Islet of Langerhans (tissue), 1 donor: ENCODE measurements around the gene RAB26.
"Not testable (repeated sequence)": the region's sequence is repeated elsewhere in the genome, so short reads cannot be mapped to it uniquely, and the experiment has no call there.

Experiments used
- FAIRE-seq: peaks from one replicate; lab custom pipeline; 2011; peaks lifted over from hg19 to GRCh38; lab: Jason Lieb, UNC

The RAB26 gene

DNA sequence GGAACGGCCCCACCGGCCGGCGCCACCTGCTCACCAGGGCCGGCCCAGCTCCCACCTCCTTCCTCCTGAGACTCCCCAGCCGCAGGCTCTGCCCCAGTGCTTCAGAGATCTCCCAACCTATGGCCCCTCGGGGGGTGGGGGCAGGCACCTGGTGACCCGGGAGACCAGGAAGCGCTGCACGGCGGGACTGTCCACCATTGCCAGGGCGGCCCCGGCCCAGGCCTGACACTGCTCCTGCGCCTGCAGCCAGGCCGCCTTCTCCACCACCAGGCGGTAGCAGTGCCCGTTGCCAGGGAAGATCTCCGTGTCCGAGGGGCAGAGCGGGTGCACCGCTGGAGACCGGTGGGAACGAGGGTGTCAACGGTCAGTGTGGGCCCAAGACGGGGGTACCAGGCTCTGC is 31.1 kb upstream of the RAB26 start:
- FAIRE-seq, result not testable (repeated sequence)

DNA sequence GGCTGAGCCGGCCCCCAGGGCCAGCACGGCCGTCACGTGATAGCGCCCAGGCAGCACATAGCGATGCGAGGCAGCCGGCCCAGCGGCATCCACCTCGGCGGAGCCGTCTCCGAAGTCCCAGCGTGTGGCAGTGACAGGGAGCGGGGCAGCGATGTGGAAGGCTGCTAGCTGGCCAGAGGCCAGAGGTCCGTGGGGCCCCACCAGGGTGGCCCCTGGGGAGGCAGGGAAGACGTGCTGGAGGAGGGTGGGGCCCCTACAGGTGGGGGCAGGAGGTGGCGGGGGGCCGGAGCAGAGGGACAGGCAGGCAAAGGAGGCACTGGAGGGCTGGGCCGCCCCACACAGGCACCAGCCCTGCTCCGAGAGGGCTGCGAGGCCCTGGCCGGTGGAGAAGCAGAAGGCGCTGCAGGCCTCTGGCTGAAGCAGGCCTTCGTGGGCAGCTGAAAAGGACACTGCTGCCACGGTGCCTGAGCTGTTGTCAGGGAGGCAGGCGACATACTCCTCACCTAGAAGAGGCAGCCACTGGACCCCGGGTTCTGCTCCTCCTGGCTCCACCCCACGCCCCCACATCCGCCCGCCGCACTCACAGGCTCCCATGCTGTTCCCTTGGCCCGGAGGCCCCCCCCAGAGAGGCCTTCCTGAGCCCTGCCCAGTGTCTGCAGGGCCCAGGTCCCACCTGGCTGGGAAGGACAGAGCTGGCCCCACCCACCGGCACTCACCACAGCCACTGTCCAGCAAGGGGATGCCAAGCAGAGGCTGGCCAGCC is 30.3 kb upstream of the RAB26 start:
- FAIRE-seq, result not testable (repeated sequence)

DNA sequence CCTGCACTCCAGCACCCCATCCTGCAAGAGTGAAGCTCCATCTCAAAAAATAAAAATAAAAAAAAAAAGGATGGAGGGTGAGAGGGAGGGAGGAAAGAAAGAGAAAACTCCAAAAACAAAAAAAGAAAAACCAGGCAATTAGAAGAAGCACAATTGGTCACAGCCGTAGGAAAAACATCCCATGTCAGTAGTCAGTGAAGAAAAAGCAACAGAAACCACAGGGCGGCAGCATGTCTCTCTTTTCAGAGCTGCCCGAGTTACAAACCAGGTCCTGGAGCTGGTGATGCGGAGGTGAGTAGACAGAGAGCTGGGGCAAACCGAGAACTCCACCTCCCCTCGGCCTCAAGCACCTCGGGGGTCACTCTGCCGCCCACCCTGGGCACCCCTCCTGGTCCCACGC is 27.1 kb upstream of the RAB26 start:
- not testable (repeated sequence) for FAIRE-seq

DNA sequence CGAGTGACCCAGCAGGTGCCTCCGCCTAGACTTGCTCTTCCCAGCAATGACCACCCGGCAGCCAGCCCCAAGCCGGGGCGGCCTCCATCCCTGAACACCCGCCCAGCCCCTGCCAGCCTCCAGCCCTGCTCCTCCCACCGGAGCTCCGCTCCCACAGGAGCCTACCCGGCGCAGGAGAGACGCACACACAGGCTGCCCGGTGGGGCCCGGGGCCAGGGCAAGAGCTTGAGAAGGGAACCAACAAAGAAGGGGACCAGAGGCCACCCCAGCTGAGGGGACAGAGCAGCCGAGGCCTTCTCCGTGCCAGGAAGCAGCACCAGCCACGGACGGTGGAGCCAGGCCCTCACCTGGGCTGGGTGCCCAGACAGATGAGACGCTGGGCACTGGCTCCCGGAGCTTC is 26.6 kb upstream of the RAB26 start:
- no peak for FAIRE-seq

DNA sequence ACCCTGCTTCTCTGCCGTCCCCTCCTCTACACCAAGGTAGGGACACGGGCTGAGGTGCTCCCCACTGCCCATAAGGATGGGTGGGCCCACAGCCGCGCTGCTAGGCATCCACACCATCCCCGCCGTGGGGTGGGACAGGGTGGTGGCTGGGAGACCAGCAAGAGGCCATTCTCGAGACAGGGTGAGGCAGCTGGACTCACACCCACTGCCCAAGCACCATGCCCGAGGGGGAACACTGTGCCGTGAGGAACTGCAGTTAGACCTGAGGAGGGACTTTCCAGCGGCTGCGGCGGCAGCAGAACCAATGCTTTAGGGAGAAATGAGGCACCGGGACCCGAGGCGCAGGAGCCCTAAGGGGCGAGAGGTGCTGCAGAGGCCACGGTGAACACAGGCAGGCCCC is 26.0 kb upstream of the RAB26 start:
- no peak for FAIRE-seq

DNA sequence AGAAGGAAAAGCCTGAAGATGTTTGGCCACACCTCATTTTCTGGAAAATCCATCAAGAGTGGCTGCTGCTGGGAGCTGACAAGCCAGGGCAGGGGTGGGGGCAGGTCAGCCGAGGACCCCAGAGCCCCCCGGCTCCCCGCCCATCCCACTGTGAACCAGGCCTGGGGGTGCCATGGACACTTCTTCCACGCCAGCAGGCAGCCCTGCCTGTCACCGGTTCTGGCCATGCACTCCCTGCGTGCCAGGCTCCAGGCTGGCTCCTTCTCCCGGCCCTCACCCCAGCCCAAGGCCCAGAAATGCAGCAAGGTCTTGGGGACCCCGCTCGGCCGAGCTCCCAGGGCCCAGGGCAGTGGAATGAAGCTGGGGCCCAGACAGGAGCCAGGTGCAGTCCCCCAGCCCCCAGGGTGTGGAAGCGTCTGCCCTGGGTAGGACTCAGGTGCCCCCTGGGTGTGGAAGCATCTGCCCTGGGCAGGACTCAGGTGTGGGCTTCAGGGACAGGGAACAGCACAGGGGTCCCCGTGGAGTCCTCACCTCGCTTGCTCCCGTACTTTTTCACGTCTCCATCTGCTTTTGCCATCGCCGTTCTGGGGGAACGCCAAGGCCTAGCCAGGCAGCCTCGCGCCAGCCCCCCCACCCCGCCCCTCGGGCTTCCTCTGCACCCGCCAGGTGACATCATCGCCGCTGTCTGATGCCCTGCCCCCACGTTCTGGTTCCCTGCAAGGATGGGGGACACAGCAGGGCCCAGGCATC is 25.3 kb upstream of the RAB26 start:
- not testable (repeated sequence) for FAIRE-seq

DNA sequence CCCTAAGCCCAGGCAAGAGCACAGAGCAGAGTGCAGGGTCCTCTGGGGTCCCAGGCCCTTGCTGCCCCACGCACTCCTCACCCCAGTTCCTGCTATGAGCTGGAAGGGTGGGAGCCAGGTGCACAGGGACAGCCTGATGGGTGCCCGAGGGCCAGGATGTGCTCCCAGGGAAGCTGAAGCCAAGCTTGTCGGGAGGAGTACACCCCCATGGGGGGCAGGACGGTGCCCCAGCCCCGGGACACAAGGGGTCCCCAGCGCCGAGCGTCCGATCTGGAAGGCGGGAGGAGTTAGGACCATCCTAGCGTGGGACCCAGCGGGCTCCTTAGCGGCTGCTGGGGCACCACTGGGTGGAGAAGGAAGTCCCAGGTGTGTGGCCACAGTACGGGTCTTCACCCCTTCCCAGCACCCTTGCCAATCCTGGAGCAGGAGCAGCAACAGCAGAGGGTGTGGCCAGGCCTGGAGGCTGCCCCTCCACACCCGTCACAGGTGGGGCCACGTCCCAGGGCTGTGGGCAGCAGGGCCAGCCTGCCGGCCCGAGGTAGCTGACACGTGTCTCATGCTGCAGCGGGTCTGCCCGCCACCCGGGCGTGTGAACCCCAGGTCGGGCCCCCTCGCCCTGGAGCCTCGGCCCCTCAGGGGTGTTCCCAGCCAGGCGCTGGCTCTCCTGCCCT is 24.6 kb upstream of the RAB26 start:
- FAIRE-seq, result not testable (repeated sequence)

DNA sequence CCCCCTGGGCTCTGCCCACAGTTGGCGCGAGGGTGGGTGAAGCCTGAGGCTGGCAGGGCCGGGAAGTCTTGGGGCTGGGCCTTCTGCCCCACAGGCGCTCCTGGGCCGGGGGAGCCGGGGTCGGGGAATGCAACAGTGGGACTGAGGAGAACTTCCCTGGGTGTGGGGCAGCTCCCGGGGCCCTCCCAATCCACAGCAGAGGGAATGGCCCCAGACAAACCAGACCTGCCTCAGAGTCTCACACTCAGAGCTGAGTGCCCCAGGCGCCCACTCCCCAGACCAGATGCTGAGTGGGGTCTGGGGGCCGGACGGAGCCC is 24.1 kb upstream of the RAB26 start:
- FAIRE-seq, result not testable (repeated sequence)

DNA sequence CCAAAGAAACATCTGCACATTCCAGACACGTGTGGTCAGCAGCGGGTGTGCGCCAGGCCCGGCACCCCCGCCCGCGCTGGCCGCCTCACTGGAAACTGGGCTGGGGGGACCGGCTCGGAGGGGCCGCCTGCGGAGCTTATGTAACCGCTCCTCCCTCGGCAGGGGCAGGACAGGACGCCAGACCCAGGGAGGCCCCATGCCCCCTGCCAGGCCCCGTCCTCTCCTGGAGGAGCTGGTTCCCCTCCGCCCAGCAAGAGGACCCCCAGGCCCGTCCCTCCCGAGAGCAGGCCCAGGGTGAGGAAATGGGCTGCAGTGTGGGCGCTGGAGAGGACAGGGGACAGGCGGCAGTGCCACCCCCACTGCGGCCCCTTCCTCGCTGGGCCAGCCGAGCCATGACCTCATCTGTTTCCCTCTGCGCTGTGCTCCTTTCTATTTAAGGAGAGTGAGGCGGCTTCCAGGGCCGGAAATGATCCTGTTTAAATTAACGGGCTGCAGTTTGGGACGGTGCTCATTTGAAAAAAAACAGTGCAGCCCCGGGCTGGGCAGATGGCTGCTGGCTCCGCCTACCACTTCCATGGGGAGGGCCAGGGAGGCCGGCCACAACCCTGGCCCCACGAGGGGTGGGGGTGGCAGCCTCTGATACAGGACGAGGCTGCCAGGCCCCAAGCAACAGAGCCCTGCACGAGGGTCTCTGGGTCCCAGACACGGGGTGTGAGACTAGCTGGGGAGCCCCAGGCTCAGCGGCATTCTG is 23.6 kb upstream of the RAB26 start:
- not testable (repeated sequence) for FAIRE-seq

DNA sequence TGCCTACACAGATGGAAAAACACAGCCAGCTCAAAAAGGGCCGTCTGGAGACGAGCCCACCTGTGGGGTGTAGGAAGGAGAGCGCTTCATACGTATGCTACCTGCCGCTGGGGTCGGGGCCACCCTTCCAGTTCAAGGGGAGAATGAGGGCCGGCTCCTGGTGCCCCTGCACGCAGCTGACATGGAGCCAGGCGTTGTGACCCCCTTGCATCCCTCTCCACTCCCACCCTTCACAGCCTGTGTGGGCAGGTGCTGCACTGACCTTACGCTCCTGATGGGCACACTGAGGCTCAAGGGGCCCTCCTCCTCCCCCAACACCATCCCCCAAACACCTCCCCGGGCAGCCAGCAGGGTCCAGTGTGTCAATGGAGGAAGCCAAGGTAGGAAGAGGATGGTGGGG is 22.8 kb upstream of the RAB26 start:
- FAIRE-seq, result not testable (repeated sequence)

DNA sequence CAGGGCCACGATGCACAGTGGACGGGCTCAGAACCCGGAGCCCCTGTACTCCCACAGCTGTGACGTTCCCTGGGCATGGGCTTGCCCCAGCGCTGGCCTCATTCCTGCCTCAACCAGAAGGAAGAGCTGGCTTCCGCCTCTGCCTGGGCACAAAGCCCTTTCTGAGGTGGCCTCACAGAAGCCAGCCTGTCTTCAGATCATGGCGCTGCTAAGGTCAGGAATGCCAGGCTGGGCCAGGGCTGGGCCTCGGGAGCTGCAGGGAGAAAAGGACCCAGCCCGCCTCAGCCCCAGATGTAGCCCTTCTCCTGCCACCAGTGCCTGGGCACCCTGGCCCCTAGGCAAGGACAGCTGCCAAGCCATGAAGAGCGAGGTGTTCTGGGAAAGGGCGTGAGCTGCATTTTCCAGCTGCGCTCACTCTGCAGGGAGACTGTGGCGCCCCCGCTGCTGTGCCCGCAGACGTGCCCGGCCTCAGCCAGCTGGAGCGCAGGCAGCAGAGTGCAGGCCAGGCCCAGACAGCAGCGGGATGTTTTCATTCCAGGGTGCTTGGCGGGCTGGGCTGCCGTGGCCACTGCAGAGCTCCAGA is 22.2 kb upstream of the RAB26 start:
- not testable (repeated sequence) for FAIRE-seq

DNA sequence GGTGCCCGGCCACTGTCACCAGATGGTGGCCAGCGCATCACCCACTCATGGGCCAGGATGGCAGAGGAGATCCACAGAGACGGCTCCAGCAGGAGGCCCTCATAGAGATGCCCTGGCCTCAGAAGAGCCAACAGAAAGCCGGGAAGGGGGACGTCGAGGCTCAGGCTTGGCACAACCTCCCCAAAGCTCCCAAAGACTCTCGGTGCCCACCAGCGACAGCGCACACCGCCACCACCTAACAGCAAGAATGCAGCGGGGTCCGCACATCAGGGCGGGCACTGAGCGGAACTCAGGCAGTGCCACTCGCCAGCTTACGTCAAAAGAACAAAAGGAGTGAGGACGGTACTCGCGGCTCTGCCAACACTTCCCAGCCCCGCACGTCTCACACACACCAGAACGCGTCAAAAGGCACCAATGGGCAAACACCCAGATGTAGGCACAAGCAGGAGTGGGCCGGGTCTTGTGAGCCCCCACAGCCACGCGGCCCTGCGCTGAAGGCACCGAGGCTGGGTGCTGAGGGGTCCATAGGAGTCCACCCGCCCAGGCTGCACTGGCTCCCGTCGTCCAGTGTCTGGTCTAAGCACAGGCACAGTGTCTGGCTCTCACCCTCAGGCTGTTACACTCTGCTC is 21.4 kb upstream of the RAB26 start:
- FAIRE-seq, result not testable (repeated sequence)

DNA sequence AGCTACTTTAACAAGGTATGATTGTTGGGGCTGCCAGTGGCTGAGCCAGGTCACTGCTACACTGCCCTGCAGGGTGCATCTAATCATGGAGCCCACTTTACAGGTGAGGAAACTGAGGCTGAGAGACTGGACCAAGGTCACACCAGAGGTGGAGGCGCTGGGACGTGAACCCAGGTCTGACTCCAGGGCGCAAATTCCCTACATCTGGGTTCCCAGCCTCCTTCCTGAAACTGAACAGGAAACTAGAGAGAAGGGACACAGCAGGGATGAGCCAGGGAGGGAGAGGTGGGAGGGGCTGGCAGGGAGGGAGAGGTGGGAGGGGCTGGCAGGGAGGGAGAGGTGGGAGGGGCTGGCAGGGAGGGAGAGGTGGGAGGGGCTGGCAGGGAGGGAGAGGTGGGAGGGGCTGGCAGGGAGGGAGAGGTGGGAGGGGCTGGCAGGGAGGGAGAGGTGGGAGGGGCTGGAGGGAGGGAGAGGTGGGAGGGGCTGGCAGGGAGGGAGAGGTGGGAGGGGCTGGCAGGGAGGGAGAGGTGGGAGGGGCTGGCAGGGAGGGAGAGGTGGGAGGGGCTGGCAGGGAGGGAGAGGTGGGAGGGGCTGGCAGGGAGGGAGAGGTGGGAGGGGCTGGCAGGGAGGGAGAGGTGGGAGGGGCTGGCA is 20.7 kb upstream of the RAB26 start:
- not testable (repeated sequence) for FAIRE-seq

DNA sequence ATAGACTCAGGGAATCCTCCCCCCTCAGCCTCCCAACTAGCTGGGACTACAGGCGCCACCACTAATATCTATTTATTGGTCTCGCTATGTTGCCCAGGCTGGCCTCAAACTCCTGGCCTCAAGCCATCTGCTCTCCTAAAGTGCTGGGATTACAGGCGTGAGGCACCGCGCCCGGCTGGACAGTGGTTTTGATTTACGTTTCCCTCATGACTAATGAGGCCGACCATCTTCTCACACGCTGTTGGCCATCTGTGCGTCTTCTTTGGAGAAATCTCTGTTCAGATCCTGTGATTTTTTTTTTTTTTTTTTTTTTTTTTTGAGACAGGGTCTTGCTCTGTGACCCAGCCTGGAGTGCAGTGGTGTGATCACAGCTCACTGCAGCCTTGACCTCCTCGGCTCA is 19.2 kb upstream of the RAB26 start:
- FAIRE-seq, result not testable (repeated sequence)

DNA sequence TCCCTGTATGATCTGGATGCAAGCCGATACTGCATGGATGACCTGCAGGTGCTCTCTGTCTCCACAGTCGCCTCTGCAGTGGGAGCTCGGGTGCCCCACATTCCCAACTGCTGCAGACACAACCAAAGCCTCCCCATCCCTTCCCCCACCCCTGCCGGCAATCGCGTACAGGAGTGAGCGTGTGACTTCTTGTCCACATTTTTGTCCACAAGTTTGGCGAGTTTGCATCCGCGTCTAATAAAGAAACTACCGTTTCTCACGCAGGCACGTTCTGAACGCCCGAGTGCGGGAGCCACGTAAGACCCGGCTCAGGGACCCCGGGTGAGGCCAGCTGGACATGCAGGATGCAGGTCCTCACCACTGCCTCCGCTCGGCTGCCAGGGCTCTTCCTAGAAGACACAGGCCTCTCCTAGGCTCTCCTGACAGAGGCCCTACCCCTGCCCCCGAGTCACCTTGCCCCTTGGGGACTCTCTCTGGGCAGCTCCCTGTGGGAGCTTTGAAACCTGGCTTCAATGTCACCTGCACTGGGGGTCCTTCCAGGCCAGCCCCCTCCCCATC is 18.5 kb upstream of the RAB26 start:
- FAIRE-seq, result not testable (repeated sequence)

DNA sequence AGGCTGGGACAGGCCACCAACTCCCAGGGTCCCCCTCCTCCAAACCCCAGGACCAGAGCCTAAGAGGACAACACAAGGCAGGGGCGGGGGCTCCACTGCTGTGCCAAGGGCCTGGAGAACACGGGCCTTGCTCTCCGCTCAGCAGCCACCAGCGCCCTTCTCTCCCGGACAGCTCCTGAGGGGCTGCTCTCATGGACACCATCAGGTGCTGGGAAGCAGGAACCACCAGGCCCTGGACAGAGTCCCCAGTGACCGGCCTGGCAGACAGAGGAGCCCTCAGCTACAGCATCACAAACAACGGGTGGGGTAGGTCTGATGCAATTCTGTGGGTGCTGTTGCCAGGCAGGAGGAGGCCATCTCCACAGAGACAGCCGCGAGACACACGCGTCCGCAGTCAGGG is 14.6 kb upstream of the RAB26 start:
- FAIRE-seq, result not testable (repeated sequence)

DNA sequence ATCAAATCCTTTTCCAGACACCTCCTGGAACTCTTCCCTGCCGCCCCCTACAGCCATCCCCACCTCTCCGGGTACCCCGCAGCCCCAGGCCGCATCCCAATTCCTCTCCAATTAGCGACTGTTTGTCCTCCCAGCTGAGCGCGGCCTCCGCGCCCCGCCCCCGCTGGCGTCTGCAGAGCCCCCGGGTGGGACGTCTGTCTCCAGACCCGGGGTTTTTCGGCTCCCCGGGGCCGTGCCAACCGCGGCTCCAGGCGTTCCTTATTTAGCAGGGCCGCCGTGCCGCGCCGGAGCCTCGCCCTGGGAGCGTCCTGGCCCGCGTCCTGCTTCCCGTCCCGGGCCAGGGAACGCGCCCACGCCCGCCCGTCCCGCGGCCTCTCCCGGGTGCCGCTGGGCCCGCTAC is 13.4 kb upstream of the RAB26 start:
- not testable (repeated sequence) for FAIRE-seq

DNA sequence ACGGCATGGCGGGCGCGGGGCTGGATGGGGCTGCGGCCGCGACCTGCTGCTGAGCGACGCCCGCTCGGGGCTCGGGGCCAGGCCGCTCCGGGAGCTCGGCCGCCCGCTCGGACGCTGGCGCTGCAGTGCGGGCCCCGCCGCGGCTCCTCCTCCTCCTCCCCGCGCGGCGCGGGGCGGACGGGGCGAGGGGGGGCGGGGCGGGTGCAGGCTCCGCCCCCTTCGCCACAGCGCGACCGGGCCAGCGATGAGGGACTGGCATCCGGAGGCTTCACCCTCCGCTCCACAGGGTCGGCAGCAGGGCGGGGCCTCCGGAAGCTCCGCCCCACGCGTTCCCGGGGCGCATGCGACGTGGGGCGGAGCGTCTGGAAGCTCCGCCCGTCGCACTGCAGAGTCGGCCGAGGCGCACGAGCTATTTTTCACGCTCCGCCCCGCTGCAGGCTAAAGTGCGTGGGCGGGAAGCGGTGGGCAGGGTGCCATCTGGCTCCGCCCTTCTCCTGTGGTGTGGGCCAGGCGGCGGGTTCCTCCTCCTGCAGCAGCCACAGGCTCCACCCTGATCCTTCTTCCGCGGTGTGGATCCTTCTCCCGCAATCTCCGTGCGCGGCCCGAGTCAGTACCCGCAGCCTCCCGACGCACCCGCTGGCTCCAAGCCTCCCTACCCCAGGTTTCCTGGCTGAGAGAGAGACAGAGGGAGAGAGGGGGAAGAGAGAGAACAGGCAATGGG is 12.5 kb upstream of the RAB26 start, which contains the start of gene PKD1:
PKD1 (minus strand) TSS at position 129 of the 721 bp plus-strand sequence. CDS start 209 bp downstream, outside the sequence.
- not testable (repeated sequence) for FAIRE-seq

DNA sequence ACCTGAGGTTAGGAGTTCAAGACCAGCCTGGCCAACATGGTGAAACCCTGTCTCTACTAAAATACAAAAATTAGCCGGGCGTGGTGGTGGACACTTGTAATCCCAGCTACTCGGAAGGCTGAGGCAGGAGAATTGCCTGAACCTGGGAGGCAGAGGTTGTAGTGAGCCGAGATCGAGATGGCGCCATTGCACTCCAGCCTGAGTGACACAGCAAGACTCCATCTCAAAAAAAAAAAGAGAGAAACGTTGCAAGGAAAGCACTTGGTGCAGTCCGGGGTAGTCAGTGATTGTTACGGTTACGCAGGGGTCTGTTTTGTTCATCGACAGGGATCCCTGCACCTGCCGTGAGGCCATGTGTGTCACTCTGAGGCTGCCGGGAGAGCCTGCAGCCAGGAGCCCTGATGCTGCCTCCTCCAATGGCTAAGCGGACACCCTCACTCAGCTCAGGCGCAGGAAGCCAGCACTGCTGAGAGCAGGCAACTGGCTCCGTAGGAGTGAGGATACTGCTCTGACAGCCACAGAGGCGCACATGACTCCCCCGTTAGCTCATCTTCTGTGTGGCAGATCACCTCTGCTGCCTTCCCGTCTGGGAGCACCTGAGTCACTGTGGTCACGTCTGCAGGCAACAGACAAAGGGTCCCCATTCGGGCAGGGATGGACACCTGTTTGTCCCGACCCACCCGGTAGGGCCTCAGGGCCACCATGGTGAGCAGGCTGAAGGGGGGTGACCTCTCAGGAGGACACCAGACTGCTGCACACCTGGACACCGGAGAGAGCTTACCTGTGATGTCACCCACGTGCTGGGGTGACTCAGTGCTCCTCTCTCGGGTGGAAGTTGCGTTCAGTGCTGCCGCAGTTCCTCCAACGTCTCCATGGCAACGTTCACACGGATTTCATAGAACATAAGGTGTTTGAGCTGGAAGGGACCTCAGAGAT is 5.2 kb upstream of the RAB26 start:
- FAIRE-seq, result peak; percentile 9
